ENCODE results near the gene MOCS3.

DNA sequence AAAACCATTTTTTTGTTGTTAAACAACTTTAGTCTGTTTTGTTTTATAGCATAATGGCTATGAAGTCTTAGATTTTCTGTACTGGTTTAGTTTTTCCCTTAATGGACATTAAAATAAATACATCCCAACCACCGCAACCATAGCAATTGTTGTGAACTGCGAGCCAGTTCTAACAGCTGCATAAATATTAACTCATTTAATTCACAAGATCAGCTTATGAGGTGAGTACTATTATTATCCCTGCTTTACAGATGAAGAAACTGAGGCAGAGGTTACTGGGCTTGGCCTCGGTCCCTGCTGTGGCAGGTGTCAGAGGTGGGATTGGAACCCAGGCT lies 23.1 kb downstream of the MOCS3 start:
- TF ChIP-seq EZH2 (IDR thresholded peaks at IDR 0.05) (no peak), POLR2AphosphoS5 (IDR thresholded peaks at IDR 0.05; ENCODE audit: borderline replicate concordance, low read depth, low read length) (no peak), FOXP2 (optimal IDR thresholded peaks at IDR 0.05; ENCODE audit: control extremely low read depth, extremely low read length, insufficient read depth) (no peak)

Measured in SK-N-MC (cell line).